ENCODE results near the gene THSD4. TPM values are rescaled to one million over a fixed set of nuclear protein-coding genes. Genes with fewer than 3 reads are reported as not detected.

THSD4 gene
- total and polyA plus RNA-seq, 9 of the 15 experiments (the other 6 are each of a cell fraction or from before 2014, with no cell fraction given): 0.04 TPM; not detected in 5

- no peaks in the 10 kb centered on the region for H3K79me2 ChIP-seq (ENCODE audit: control insufficient read depth, insufficient read depth, low read length)
- no peaks in the 10 kb centered on the region; the same call in 1 of the 2 replicates for H4K20me1 ChIP-seq (replicated peaks; ENCODE audit: control insufficient read depth, insufficient read depth, low read length)
- WGBS (ENCODE audit: insufficient coverage, low coverage, missing lambda C conversion rate): 0% methylated on average over 1 of the region's 1 CpG
- TF ChIP-seq FOS (IDR thresholded peaks at IDR 0.05; ENCODE audit: extremely low read depth, insufficient read length) (no peak), HDGF (IDR thresholded peaks at IDR 0.05) (no peak), MECOM (CRISPR knock-in tag; IDR thresholded peaks at IDR 0.05) (no peak), NFE2L1 (tag; IDR thresholded peaks at IDR 0.05; ENCODE audit: borderline replicate concordance, low read depth) (no peak), CBFB (CRISPR knock-in tag; IDR thresholded peaks at IDR 0.05) (no peak), ZKSCAN1 (IDR thresholded peaks at IDR 0.05; ENCODE audit: low read depth, low read length) (no peak), ZBTB9 (CRISPR knock-in tag; IDR thresholded peaks at IDR 0.05) (no peak), GABPB1 (CRISPR knock-in tag; IDR thresholded peaks at IDR 0.05) (no peak), EWSR1 (IDR thresholded peaks at IDR 0.05; ENCODE audit: borderline replicate concordance, low read depth, partially characterized antibody) (no peak), TGIF2 (CRISPR knock-in tag; IDR thresholded peaks at IDR 0.05) (no peak), SPI1 (IDR thresholded peaks at IDR 0.05; ENCODE audit: borderline replicate concordance, low read depth, low read length) (no peak), RFX5 (IDR thresholded peaks at IDR 0.05; ENCODE audit: low read depth, low read length) (no peak), ZFP36 (IDR thresholded peaks at IDR 0.05; ENCODE audit: low read depth, low read length, partially characterized antibody) (no peak)
- TF ChIP-seq, protein P1, sequence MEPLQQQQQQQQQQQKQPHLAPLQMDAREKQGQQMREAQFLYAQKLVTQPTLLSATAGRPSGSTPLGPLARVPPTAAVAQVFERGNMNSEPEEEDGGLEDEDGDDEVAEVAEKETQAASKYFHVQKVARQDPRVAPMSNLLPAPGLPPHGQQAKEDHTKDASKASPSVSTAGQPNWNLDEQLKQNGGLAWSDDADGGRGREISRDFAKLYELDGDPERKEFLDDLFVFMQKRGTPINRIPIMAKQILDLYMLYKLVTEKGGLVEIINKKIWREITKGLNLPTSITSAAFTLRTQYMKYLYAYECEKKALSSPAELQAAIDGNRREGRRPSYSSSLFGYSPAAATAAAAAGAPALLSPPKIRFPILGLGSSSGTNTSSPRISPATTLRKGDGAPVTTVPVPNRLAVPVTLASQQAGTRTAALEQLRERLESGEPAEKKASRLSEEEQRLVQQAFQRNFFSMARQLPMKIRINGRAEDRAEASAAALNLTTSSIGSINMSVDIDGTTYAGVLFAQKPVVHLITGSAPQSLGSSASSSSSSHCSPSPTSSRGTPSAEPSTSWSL (CRISPR knock-in tag; IDR thresholded peaks at IDR 0.05; ENCODE audit: borderline replicate concordance): no peak
- TF ChIP-seq, protein P2, sequence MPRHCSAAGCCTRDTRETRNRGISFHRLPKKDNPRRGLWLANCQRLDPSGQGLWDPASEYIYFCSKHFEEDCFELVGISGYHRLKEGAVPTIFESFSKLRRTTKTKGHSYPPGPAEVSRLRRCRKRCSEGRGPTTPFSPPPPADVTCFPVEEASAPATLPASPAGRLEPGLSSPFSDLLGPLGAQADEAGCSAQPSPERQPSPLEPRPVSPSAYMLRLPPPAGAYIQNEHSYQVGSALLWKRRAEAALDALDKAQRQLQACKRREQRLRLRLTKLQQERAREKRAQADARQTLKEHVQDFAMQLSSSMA (CRISPR knock-in tag; IDR thresholded peaks at IDR 0.05): no peak
- in situ Hi-C loops (cut with MboI): no loop called here
- no peaks in the 10 kb centered on the region for H3K36me3 ChIP-seq (ENCODE audit: control insufficient read depth, insufficient read depth, low read length)
- H3K27ac ChIP-seq (ENCODE audit: extremely low read depth, low read depth, low read length): no peak overlapping the region
- ChIA-PET POLR2A (no interaction called here), CTCF (ENCODE audit: low intra/inter-chr PET ratio) (no interaction called here)
- H2AFZ ChIP-seq (ENCODE audit: low read depth, low read length): no peak overlapping the region
- DNase-seq (ENCODE audit: extremely low read depth in 1 of 4, low spot score in 3 of 4) (no peak), ATAC-seq (no peak), FAIRE-seq (no peak)
- no peak overlapping the region for H3K4me3 ChIP-seq
- intact Hi-C loops (cut with micrococcal nuclease): no loop called here
- H3K9me3 ChIP-seq (replicated peaks; ENCODE audit: control insufficient read depth, insufficient read depth, low read depth, low read length): no peaks in the 10 kb centered on the region
- H3K4me2 ChIP-seq (ENCODE audit: insufficient read depth, low read length): no peak overlapping the region
- BruUV-seq (replicated peaks): no TSS peak
- no peak overlapping the region for H3K9ac ChIP-seq (ENCODE audit: insufficient read depth in 1 of 2, low read depth in 2 of 2, low read length in 2 of 2)
- H3K27me3 ChIP-seq (ENCODE audit: control insufficient read depth in 2 of 2, insufficient read depth in 2 of 2, low read length in 2 of 2): peaks cover 0 to 3% of the 10 kb centered on the region in 2 experiments; a peak in 2 of 5 replicates
- H3K4me1 ChIP-seq (replicated peaks in 1 of 2; ENCODE audit: control insufficient read depth in 2 of 2, insufficient read depth in 2 of 2, low read length in 2 of 2): no peaks in the 10 kb centered on the region
- H3K9me1 ChIP-seq (ENCODE audit: control insufficient read depth, insufficient read depth, low read length): no peaks in the 10 kb centered on the region
Observed at GRCh38 chr15:71612397-71612722, 497.1 kb downstream of the THSD4 start.
